Cerebellar nuclear complex (tissue), 1 donor: ENCODE measurements around the gene CAP2.

ENCODE experiments used
- DNase-seq, 2 experiments: peaks; one replicate each; lab custom pipeline; 2025; lab: John Stamatoyannopoulos, UW

Gene CAP2

GRCh38 chr6:17475606-17476244 is 82.3 kb downstream of the CAP2 start:
- DNase-seq, result no peak

GRCh38 chr6:17476511-17476910 is 83.1 kb downstream of the CAP2 start:
- DNase-seq, result no peak

DNA sequence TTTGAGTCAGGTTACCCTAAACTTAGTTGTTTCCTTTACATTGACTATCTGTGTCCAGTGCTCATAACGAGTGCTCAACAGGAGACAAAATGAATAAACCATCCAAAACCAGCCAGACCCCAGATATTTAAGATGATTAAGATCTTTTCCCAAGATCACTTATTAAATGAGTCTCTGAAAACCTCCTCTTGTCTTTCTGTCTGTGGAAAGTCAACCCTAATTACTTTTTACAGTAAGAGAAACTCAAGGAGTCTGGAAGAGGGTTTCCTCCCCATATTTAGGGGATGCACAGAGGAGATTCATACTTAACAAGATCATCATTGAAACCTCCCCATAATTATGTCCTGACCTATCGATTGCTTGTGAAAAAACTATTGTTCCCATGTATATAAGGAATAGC is 84.0 kb downstream of the CAP2 start:
- no peak for DNase-seq

DNA sequence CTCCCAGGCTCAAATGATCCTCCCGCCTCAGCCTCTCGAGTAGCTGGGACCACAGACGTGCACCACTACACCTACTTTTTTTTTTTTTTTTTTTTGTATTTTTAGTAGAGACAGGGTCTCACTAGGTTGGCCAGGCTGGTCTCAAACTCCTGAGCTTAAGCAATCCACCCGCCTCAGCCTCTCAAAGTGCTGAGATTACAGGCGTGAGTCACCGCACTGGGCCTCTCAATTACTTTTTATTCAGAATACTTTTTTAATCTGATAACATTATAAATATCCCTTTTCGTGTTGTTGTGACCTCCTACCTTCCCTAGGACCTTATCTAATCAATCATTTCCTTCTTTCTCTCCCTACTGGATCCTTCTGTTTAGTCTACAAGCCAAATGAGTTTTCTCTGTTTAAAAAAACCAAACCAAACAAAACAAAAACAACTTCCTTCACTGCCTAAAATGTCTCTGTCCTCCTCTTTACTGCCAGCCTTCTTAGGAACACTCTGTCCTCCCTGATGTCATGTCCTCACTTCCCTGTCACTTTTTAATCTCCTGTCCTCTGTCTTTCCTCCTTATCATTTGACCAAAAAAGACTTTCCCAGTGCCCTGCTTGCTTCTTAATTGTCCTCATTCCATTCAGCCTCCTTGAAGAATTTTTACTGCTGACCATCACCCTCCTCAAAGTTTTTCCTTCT is 85.0 kb downstream of the CAP2 start:
- DNase-seq, result no peak

DNA sequence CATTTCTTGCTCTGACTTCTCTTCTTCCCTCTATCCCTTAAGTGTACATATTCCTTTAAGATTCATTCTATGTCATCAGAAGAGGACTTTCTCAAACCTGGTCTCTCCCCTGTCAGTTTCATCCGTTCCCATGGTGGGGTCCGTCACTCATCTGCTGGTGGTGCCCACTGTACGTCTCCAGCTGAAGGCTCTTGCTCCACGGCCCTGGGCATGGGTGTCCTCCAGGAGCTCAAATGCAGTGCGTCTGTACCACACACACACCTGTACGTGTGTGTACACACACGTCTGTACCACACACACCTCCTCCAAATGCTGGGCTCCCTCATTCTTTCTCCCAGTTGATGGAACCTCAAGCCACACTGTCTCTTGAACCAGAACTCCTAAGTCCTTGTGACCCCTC is 85.6 kb downstream of the CAP2 start:
- DNase-seq, result no peak

DNA sequence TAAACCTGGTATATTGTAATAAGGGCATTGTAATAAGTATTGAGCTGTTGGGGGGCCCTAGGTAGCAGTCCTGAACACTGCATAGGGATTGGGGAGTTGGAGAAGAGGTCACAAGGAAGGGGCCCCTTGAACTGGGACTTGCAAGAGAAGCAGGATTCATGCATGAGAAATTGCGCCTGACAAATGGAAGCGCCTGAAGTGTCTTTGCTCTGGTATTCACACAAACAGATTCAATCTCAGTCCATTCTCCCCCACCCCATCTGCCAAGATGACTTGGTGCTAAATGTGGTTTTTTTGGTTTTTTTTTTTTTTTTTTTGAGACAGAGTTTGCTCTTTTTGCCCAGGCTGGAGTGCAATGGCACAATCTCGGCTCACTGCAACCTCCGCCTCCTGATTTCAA is 87.1 kb downstream of the CAP2 start:
- no peak for DNase-seq

DNA sequence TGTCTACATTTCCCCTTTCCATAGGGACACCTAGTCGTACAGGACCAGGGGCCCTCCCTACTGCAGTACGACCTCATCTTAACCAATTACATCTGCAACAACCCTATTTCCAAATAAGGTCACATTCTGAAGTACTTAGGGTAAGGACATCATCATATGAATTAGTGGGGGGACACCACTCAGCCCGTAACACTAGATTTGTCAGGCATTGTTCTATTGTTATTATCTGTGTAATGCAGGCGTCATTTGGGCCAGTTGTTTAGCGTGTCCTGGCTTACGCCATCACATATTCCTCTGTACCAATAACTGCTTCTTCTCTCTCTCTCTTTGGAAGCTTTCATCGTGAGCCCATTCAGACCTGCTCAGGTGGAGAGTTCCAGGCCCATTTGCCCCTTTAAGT is 89.3 kb downstream of the CAP2 start:
- DNase-seq, result no peak

GRCh38 chr6:17483391-17484016 is 90.1 kb downstream of the CAP2 start:
- DNase-seq, result no peak

DNA sequence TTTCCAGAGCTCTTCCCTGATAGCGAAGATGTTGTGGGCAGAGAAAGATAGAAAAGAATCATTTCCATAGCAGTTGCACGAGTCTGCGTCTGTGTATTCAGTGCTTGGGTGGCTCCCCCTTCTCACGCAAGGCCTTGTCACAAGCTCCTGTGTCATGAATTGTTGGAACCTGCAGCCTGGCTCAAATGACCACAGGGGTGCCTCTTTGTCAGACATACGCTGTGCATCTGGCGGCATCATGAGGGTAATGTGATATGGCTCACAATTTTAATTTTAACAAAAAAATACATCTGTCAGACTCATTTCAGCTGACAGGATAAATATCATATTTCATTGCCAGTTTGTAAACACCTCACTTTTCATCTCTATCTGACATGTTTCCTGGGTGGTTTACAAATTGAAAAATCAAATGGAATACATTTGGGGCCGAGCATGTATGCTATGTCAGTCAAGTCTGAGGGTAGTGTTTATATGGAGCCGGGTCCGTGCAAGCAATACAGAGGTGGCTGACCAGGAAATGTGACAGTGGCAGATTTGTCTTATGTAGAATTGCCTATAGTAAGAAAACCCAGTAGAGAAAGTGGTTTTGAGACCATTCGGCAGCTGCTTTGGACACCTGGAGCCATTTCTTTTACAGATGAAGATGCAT is 90.9 kb downstream of the CAP2 start:
- no peak for DNase-seq

GRCh38 chr6:17485181-17485580 is 91.8 kb downstream of the CAP2 start:
- no peak for DNase-seq

GRCh38 chr6:17485946-17486345 is 92.6 kb downstream of the CAP2 start:
- DNase-seq, result no peak

GRCh38 chr6:17486680-17487079 is 93.3 kb downstream of the CAP2 start:
- no peak for DNase-seq

- no peak for DNase-seq
Observed at GRCh38 chr6:17490724-17491123, 97.3 kb downstream of the CAP2 start.

DNA sequence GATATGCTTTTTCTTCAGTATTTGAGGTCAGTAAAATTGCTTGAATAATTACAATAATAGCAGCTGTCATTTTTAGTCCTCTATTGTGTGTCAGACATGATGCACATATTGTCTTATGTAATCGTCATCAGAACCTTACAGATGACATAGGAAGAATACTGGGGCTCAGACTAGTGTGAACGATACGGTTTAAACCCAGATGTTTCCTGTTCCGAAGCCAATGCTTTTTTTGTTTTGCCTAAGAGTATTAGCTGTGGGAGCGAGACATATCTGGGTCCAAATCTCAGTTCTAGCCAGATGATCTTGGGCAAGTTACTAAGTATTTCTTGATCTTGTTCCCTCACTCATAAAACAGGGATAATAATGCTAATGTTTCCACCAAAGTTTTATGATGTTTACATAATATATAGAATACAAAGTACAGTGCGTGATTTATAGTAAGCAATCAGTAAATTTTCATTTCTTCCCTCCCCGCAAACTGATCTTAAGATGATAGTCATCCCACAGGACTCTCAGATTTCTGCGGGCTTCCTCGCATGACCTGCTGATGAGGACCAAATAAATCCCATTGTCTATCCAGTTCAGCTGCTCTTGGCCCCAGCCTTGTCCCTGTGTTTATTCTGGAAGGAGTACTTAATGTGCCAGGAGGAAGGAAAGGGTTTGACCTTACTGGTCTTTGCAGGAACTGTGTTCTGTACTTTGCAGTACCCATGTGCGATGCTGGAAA is 98.2 kb downstream of the CAP2 start:
- DNase-seq, result no peak

DNA sequence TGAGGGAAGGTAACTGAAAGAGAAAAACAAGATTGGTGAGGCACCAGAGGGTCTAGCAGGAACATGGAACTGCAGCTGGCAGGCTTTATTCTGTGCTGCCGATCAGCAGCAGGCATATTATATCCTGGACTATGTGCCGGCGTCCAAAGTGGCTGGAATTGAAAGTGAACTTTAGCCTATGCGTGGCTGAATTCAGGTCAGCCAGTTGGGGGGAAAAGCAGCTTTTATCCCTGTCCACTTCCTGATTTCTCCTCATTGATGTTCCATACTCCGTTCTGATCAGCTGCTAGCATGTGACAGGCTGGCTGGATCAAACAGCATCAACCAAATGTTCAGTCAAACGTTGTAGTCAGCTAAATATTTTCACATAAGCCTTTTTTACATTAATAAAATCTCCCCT is 99.0 kb downstream of the CAP2 start:
- DNase-seq, result no peak

GRCh38 chr6:17493286-17493685 is 99.9 kb downstream of the CAP2 start:
- no peak for DNase-seq

DNA sequence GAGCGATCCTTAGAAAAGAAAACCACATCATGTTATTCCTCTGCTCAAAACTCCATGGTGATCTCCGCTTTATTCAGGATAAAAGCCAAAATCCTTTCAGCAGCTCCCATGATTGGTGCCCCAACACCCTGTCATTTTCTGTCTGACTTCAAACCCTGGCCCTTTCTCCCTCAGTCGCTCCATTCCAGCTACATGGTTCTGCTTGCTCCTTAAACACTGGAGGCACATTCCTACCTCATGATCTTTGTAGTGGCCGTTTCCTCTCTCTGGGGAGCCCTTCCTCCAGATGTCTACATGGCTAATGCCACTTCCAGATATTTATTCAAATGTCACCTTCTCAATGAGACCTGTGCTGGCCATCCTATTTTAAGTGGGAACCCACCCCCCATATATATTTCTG is 100.8 kb downstream of the CAP2 start:
- no peak for DNase-seq

GRCh38 chr6:17494919-17495318 is 101.5 kb downstream of the CAP2 start:
- DNase-seq, result no peak

DNA sequence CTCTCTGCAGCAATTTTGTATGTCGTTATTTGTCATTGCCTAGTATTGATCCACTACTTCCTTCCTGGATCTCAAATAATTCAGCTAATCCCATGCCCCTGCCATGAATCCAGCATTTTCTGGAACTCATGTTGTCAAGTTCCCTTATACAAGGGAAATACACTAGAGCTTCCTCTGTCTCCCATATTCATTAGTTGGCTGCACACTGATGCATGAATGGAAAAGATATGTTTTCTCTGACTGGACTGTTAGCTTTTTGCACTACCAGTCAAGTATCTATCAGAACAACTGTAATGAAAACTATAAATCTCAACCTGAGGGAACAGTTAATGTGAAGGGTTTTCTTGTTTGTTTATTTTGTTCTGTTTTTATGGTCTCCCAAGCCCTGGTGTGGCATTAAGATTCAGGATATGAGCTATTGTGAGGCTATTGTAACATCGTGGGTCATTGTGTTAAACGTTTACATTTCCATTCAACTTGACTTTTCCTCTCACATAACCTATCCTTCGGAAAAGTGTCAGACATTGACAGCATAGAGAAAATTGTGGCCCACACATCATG is 104.2 kb downstream of the CAP2 start:
- no peak for DNase-seq

GRCh38 chr6:17501442-17501841 is 108.0 kb downstream of the CAP2 start:
- no peak for DNase-seq

GRCh38 chr6:17501982-17502704 is 108.7 kb downstream of the CAP2 start:
- DNase-seq, result no peak
